Head of caudate nucleus (tissue), 42 donors: ENCODE results near the gene KEAP1.
"Not testable (repeated sequence)": the region's sequence is repeated elsewhere in the genome, so short reads cannot be mapped to it uniquely, and the experiment has no call there.

ENCODE experiments used
- DNase-seq, 42 donors: peaks; one replicate each; pipeline versions ENCODE4 v3.0.0 to v3.0.0-alpha.2; 2020 to 2021; ENCODE audit warnings: mixed read lengths in 7 of 42
- intact Hi-C: fragments of 100-400 bp; cut with DNase I; formaldehyde crosslinking; loops from one replicate; pipeline ENCODE4 v1.15.0; 2022

KEAP1 gene

GRCh38 chr19:10532457-10532856, 29.3 kb upstream of the KEAP1 start:
- intact Hi-C loops = no loop called here
- DNase-seq = no peak

- DNase-seq, intact Hi-C loops: not testable (repeated sequence)
Measured at GRCh38 chr19:10526887-10527286, 23.7 kb upstream of the KEAP1 start.

GRCh38 chr19:10525636-10526035, 22.5 kb upstream of the KEAP1 start:
- intact Hi-C loops = no loop called here
- DNase-seq = no peak

- intact Hi-C loops = no loop called here
Measured at GRCh38 chr19:10523135-10523636, 20.0 kb upstream of the KEAP1 start.

GRCh38 chr19:10521461-10522171, 18.5 kb upstream of the KEAP1 start:
- DNase-seq = no peak
- intact Hi-C loops = no loop called here

More at GRCh38 chr19:10523135-10523636, 20.0 kb upstream of the KEAP1 start:
- DNase-seq = no peak

- no peak for DNase-seq
- intact Hi-C loops = no loop called here
Measured at GRCh38 chr19:10520652-10521318, 17.6 kb upstream of the KEAP1 start.

- DNase-seq = no peak
- intact Hi-C loops = no loop called here
Measured at GRCh38 chr19:10519421-10519820, 16.3 kb upstream of the KEAP1 start.

- intact Hi-C loops = no loop called here
- DNase-seq = peak in 21 of 42 donors; percentile 17 to 72 (median 39)
Measured at GRCh38 chr19:10518444-10519361, 15.5 kb upstream of the KEAP1 start.

GRCh38 chr19:10517760-10518443, 14.7 kb upstream of the KEAP1 start:
- intact Hi-C loops = no loop called here
- peak in 41 of 42 donors; percentile 31 to 85 (median 64) for DNase-seq

- DNase-seq = peak; percentile 75 to 96 (median 90)
- intact Hi-C loops = no loop called here
Measured at GRCh38 chr19:10517361-10517759, 14.2 kb upstream of the KEAP1 start, which contains the start of gene S1PR5. Gene S1PR5 (minus strand): TSS chr19:10517447. CDS start chr19:10515011, 2,436 bp downstream.

GRCh38 chr19:10516671-10517286, 13.6 kb upstream of the KEAP1 start:
- peak in 8 of 42 donors; percentile 12 to 65 (median 36) for DNase-seq
- intact Hi-C loops = no loop called here

GRCh38 chr19:10516064-10516385, 12.9 kb upstream of the KEAP1 start:
- intact Hi-C loops = no loop called here

GRCh38 chr19:10514211-10515145, 11.3 kb upstream of the KEAP1 start:
- intact Hi-C loops = no loop called here
- DNase-seq = peak in 9 of 42 donors; percentile 9 to 63 (median 45)

More at GRCh38 chr19:10516064-10516385, 12.9 kb upstream of the KEAP1 start:
- DNase-seq = peak in 1 of 42 donors; percentile 51

GRCh38 chr19:10513223-10513622, 10.1 kb upstream of the KEAP1 start:
- intact Hi-C loops = no loop called here
- no peak for DNase-seq

GRCh38 chr19:10510301-10510802, 7.2 kb upstream of the KEAP1 start:
- DNase-seq = peak in 13 of 42 donors; percentile 10 to 69 (median 52)
- intact Hi-C loops = no loop called here

GRCh38 chr19:10508707-10509106, 5.6 kb upstream of the KEAP1 start:
- intact Hi-C loops = no loop called here
- no peak for DNase-seq

GRCh38 chr19:10508036-10508435, 4.9 kb upstream of the KEAP1 start:
- intact Hi-C loops = no loop called here
- DNase-seq = no peak
